ENCODE data around the gene FMO1.

Gene FMO1

DNA sequence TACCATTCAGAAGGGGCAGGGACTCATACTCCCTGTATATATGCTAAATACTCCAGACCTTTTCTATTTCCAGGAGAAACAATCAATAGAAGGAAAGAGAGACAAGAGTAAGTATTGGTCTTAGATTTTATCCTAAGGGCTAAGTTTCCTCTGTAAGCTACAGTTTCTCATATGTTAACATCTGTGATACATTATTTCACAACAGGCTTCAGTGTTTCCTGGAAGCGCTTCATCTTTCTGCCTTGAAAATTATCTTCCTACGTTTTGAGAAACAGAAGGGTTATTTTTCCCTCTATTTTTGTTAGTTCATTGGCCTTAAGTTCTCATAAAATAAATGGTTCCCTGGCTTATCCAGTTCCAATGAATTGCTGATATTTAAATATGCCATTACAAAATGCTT is 15.6 kb downstream of the FMO1 start:
- no peak for TF ChIP-seq CTCF (conservative IDR thresholded peaks at IDR 0.05; ENCODE audit: low read length)
- H3K4me3 ChIP-seq (ENCODE audit: low read length), result no peak overlapping the region
- DNase-seq (ENCODE audit: low read depth), result peak; percentile 42

- no peak for DNase-seq (ENCODE audit: low read depth)
- H3K4me3 ChIP-seq (ENCODE audit: low read length), result no peak overlapping the region
- TF ChIP-seq CTCF (conservative IDR thresholded peaks at IDR 0.05; ENCODE audit: low read length), result no peak
These were observed 17.4 kb downstream of the FMO1 start for GRCh38 chr1:171265686-171266085.

DNA sequence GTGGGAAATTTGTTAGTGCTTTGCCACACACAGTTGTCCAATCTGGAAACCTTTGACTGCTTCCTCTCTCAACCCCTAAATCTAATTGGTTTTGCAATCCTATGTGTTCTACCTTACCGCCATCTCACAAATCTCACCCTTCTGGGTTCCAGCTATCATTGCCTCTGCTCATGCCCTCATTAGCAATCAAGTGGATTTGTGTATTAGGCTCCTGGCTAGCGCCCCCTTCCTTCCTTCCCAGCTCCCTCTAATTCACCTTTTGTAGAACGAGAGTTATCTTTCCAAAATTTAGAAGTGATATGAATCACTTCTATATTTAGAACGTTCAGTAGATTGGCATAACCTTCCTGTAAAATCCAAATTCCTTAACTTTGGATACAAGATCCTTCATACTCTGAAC is 18.6 kb downstream of the FMO1 start:
- no peak overlapping the region for H3K4me3 ChIP-seq (ENCODE audit: low read length)
- no peak for TF ChIP-seq CTCF (conservative IDR thresholded peaks at IDR 0.05; ENCODE audit: low read length)
- DNase-seq (ENCODE audit: low read depth), result no peak

GRCh38 chr1:171267391-171267790 is 19.1 kb downstream of the FMO1 start:
- DNase-seq (ENCODE audit: low read depth), result peak; percentile 68
- TF ChIP-seq CTCF (conservative IDR thresholded peaks at IDR 0.05; ENCODE audit: low read length), result no peak
- no peak overlapping the region for H3K4me3 ChIP-seq (ENCODE audit: low read length)

DNA sequence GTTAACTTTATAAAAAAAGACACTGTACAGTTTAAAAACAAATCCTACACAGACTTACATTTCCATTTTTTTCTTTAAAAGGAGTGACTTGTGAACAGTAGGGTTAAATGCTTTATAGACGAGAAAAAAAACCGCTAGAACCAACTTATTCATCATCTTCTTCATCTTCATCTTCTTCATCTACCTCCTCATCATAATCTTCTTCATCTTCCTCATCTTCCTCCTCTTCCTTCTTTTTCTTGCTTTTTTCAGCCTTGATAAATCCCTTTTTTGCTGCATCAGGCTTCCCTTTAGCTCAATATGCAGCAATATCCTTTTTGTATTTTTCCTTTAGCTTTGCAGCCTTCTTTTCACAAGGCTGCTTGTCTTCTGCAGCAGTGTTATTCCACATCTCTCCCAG is 22.5 kb downstream of the FMO1 start:
- DNase-seq (ENCODE audit: low read depth), result no peak
- no peak for TF ChIP-seq CTCF (conservative IDR thresholded peaks at IDR 0.05; ENCODE audit: low read length)
- no peak overlapping the region for H3K4me3 ChIP-seq (ENCODE audit: low read length)

- no peak for DNase-seq (ENCODE audit: low read depth)
- TF ChIP-seq CTCF (conservative IDR thresholded peaks at IDR 0.05; ENCODE audit: low read length), result no peak
- H3K4me3 ChIP-seq (ENCODE audit: low read length), result no peak overlapping the region
These were observed 29.2 kb downstream of the FMO1 start for GRCh38 chr1:171277534-171277933.

GRCh38 chr1:171279234-171279633 is 30.9 kb downstream of the FMO1 start:
- no peak for TF ChIP-seq CTCF (conservative IDR thresholded peaks at IDR 0.05; ENCODE audit: low read length)

More at GRCh38 chr1:171279234-171279633, 30.9 kb downstream of the FMO1 start:
- no peak overlapping the region for H3K4me3 ChIP-seq (ENCODE audit: low read length)
- no peak for DNase-seq (ENCODE audit: low read depth)
